ENCODE measurements around the gene NAV2.

NAV2 gene

GRCh38 chr11:20032577-20033260 lies 320.1 kb downstream of the NAV2 start:
- no peak for DNase-seq (ENCODE audit: low read depth)
- no peak overlapping the region for H3K4me3 ChIP-seq (replicated peaks; ENCODE audit: low read depth, low read length)
- TF ChIP-seq, protein P1, sequence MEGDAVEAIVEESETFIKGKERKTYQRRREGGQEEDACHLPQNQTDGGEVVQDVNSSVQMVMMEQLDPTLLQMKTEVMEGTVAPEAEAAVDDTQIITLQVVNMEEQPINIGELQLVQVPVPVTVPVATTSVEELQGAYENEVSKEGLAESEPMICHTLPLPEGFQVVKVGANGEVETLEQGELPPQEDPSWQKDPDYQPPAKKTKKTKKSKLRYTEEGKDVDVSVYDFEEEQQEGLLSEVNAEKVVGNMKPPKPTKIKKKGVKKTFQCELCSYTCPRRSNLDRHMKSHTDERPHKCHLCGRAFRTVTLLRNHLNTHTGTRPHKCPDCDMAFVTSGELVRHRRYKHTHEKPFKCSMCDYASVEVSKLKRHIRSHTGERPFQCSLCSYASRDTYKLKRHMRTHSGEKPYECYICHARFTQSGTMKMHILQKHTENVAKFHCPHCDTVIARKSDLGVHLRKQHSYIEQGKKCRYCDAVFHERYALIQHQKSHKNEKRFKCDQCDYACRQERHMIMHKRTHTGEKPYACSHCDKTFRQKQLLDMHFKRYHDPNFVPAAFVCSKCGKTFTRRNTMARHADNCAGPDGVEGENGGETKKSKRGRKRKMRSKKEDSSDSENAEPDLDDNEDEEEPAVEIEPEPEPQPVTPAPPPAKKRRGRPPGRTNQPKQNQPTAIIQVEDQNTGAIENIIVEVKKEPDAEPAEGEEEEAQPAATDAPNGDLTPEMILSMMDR (IDR thresholded peaks at IDR 0.05; ENCODE audit: low read length, missing control alignments), result no peak

DNA sequence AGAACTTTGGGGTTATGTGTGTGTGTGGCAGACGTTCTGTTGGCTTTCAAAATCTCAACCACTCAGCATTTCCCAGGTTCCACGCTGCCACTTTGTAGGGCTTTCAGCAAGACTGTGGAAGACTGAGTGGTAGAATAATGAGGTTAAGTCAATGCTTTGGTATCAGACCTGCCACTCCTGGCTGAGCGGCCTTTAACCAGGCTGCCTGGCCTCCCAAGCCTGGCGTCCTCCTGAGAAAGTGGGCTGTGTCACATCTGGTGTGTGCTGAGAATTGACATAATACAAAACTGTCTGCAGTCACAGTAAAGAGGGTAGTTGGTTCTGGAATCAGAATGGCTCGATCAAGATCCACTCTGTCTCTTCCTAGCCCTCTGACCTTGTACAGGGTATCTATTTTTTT lies 321.2 kb downstream of the NAV2 start:
- DNase-seq (ENCODE audit: low read depth), result no peak
- TF ChIP-seq, protein P1 (IDR thresholded peaks at IDR 0.05; ENCODE audit: low read length, missing control alignments), result no peak
- no peak overlapping the region for H3K4me3 ChIP-seq (replicated peaks; ENCODE audit: low read depth, low read length)

DNA sequence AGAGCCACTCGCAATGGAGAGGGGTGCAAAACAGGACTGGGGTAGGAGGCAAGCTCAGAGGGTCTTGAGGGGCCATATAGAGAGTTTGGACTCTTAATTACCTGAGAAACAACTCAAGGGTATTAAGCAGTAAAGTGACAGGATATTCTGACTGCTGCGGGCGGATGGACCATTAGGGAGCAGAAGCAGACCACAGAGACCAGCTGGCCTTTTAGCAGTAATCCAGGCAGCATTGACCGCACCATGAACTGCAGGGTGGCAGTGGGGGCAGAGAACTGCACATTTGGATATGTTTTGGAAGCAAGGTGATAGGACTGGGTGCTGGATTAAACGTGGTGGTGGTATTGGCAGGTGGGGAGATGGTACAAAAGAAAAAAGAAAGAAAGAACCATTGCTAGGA lies 322.3 kb downstream of the NAV2 start:
- H3K4me3 ChIP-seq (replicated peaks; ENCODE audit: low read depth, low read length), result no peak overlapping the region
- TF ChIP-seq, protein P1 (IDR thresholded peaks at IDR 0.05; ENCODE audit: low read length, missing control alignments), result no peak
- DNase-seq (ENCODE audit: low read depth), result no peak

DNA sequence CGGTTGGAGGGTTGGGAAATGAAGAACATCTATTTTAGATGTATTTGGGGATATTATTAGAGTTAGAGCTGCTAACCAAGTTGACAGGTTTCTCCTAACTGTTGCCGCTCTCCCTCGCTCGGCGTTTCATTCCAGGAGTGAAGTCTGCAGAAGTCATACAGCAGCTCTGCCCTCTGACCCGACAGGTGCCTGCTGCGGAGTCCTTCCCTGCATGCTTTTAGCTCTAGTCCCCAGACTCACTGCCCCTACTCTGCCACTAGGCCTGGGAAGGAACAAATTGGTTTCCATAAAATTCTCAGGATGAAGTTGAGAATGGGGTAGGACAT lies 322.7 kb downstream of the NAV2 start:
- no peak for DNase-seq (ENCODE audit: low read depth)
- H3K4me3 ChIP-seq (replicated peaks; ENCODE audit: low read depth, low read length), result no peak overlapping the region
- TF ChIP-seq, protein P1 (IDR thresholded peaks at IDR 0.05; ENCODE audit: low read length, missing control alignments), result no peak

GRCh38 chr11:20035701-20036601 lies 323.3 kb downstream of the NAV2 start:
- DNase-seq (ENCODE audit: low read depth), result peak; percentile 80
- no peak overlapping the region for H3K4me3 ChIP-seq (replicated peaks; ENCODE audit: low read depth, low read length)
- TF ChIP-seq, protein P1 (IDR thresholded peaks at IDR 0.05; ENCODE audit: low read length, missing control alignments), result no peak

DNA sequence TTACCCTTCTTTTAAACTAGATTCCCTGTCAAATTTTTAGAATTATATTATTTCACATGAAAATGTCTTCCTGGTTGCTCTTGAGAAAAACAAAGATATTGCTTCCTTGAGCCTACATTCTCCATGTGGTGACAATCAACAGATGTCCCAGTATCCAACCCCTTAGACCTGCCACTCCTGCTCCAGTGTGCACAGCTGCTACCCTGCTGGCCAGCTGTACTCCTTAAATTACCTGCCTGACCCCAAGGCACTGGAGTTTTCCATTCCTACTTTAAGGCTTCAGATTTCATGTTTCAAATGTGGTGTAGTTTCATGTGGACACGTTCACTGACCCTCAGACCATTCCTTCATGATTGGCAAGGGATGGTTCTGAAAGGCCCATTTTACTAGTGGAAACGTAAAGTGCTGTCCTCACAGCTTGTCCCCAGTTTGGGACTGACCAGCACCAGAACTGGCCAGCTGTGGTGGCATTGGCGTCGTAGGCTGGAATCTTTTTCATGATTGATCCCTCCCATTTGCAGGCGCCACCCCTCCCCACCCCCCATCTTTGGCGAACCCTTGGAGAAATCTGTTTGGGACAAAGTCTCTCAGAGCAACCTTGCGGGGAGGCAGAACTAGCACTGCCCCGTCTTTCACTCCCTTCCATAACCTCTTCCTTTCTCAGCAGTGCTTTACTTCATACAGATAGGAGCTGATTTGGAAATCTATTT lies 324.1 kb downstream of the NAV2 start:
- DNase-seq (ENCODE audit: low read depth), result no peak
- TF ChIP-seq, protein P1 (IDR thresholded peaks at IDR 0.05; ENCODE audit: low read length, missing control alignments), result no peak

More for the DNA sequence above, 324.1 kb downstream of the NAV2 start:
- no peak overlapping the region for H3K4me3 ChIP-seq (replicated peaks; ENCODE audit: low read depth, low read length)

Measured in fibroblast of pulmonary artery (primary cell).